ENCODE measurements around the gene LPP. TPM values are rescaled to one million over a fixed set of nuclear protein-coding genes. Genes with fewer than 3 reads are reported as not detected.

The LPP gene
- total and polyA plus RNA-seq, 2 of the 4 experiments (the other 2 are of a cell fraction): 16.0 to 130 TPM

DNA sequence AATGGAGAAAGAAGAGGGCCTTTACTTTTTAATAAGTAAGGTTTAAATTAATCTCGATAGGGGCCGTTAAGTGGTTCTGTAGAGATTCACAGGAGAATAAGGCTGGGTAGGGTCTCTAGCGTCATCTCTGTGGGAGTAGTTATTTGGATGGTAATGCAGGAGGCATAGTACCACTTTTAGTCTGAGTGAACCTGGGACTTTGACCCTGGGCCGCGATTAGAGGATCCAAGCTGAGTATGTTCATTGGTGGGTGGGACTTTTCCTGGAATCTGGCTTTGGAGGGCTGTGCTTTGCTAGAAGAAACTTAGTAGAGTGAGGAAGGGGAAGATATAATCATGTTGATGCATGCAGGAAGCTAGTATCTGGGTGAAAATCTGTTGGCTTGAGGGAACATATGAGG lies 4.0 kb downstream of the LPP start:
- H4K91ac ChIP-seq (ENCODE audit: insufficient read depth, low read depth, low read length): no peak overlapping the region
- no peak overlapping the region for H2AK9ac ChIP-seq (replicated peaks; ENCODE audit: low read depth, low read length, poor library complexity)
- H2AK5ac ChIP-seq (ENCODE audit: low read depth, low read length): no peak overlapping the region
- ChIA-PET POLR2A (ENCODE audit: unreplicated experiment) (no interaction called here), CTCF (no interaction called here)
- no peaks in the 10 kb centered on the region for H3K27me3 ChIP-seq (ENCODE audit: control insufficient read depth, insufficient read depth, low read length)
- peaks cover 24 to 80% of the 10 kb centered on the region in 2 experiments for H3K79me1 ChIP-seq (ENCODE audit: low read depth in 1 of 2, low read length in 2 of 2)
- no peak for ATAC-seq (ENCODE audit: low read depth)
- no peaks in the 10 kb centered on the region for H3K9me3 ChIP-seq (ENCODE audit: control insufficient read depth, insufficient read depth, low read length)
- H4K20me1 ChIP-seq (ENCODE audit: insufficient read depth, low read length): peaks cover 60% of the 10 kb centered on the region
- H2BK5ac ChIP-seq (ENCODE audit: low read depth, low read length, poor library complexity, severe bottlenecking): no peak overlapping the region
- no peak overlapping the region for H2BK20ac ChIP-seq (ENCODE audit: low read depth, low read length)
- H2BK15ac ChIP-seq (ENCODE audit: low read depth, low read length): no peak overlapping the region
- TF ChIP-seq FOS (IDR thresholded peaks at IDR 0.05; ENCODE audit: low read depth, low read length) (no peak), MAFK (IDR thresholded peaks at IDR 0.05; ENCODE audit: low read depth, low read length) (no peak), NFE2L2 (IDR thresholded peaks at IDR 0.05; ENCODE audit: low read depth, low read length) (no peak)
- TF ChIP-seq, protein P1, sequence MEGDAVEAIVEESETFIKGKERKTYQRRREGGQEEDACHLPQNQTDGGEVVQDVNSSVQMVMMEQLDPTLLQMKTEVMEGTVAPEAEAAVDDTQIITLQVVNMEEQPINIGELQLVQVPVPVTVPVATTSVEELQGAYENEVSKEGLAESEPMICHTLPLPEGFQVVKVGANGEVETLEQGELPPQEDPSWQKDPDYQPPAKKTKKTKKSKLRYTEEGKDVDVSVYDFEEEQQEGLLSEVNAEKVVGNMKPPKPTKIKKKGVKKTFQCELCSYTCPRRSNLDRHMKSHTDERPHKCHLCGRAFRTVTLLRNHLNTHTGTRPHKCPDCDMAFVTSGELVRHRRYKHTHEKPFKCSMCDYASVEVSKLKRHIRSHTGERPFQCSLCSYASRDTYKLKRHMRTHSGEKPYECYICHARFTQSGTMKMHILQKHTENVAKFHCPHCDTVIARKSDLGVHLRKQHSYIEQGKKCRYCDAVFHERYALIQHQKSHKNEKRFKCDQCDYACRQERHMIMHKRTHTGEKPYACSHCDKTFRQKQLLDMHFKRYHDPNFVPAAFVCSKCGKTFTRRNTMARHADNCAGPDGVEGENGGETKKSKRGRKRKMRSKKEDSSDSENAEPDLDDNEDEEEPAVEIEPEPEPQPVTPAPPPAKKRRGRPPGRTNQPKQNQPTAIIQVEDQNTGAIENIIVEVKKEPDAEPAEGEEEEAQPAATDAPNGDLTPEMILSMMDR (conservative IDR thresholded peaks at IDR 0.05; ENCODE audit: low read depth, low read length): no peak
- 0 out of 2 replicates have a peak overlapping the region, but pooled peaks have one; percentile 36 for H3K23ac ChIP-seq (ENCODE audit: low read depth, low read length)
- intact Hi-C loops (cut with micrococcal nuclease): loop anchor here (10.0 kb wide), 1 partner anchor 987 kb away; no protein-coding TSS in a partner anchor
- 100% methylated on average over 5 of the region's 5 CpGs; no CpG with 5 or more reads in 1 of the 2 experiments for WGBS, 2 experiments (ENCODE audit: extremely low coverage in 2 of 2, insufficient read length in 1 of 2)
- DNase-seq: no peak
- H3K4me2 ChIP-seq (ENCODE audit: low read depth, low read length): no peak overlapping the region
- H3K14ac ChIP-seq (replicated peaks; ENCODE audit: low read depth, low read length): no peak overlapping the region; the same call in 1 of the 2 replicates
- no peak overlapping the region for H3K18ac ChIP-seq (ENCODE audit: low read depth, low read length)
- H3K4ac ChIP-seq (ENCODE audit: low read depth, low read length): no peak overlapping the region
- H3K4me1 ChIP-seq (ENCODE audit: control insufficient read depth, insufficient read depth, low read length): peaks cover 20% of the 10 kb centered on the region
- H2BK120ac ChIP-seq (ENCODE audit: low read depth, low read length): no peak overlapping the region
- BruUV-seq (replicated peaks): no TSS peak
- H3K56ac ChIP-seq (ENCODE audit: extremely low read depth, insufficient read depth, low read length): no peak overlapping the region
- no peak overlapping the region for H3K4me3 ChIP-seq (ENCODE audit: insufficient read depth, low read depth, low read length)
- H4K5ac ChIP-seq (ENCODE audit: low read depth, low read length): no peak overlapping the region
- H2AFZ ChIP-seq (replicated peaks; ENCODE audit: low read length, poor library complexity): no peak overlapping the region
- H3K36me3 ChIP-seq (ENCODE audit: control insufficient read depth, insufficient read depth, low read length): peaks cover 5% of the 10 kb centered on the region
- H4K8ac ChIP-seq (ENCODE audit: low read depth in 2 of 2, low read length in 2 of 2): no peak overlapping the region
- dilution Hi-C loops (cut with HindIII; ENCODE audit: low sequenced_read_pairs, unreplicated experiment): no loop called here
- H3K9me1 ChIP-seq (ENCODE audit: insufficient read depth, low read length): peaks cover 35% of the 10 kb centered on the region
- H3K27ac ChIP-seq (ENCODE audit: insufficient read depth, low read length): no peak overlapping the region
- no peak overlapping the region; the same call in 1 of the 2 replicates for H3K9ac ChIP-seq (ENCODE audit: low read depth, low read length)
- in situ Hi-C loops (cut with MboI; ENCODE audit: low sequenced_read_pairs): no loop called here
